Karpas-422 (cell line): ENCODE measurements around the gene MAGI2. TPM values are rescaled to one million over a fixed set of nuclear protein-coding genes. Genes with fewer than 3 reads are reported as not detected.

Experiments
- DNase-seq: peaks from one replicate; pipeline ENCODE4 v3.0.0-alpha.2; 2015
- H2AFZ ChIP-seq: fragments of 200-600 bp; sonication (generic); 2 replicates; pipeline ENCODE4 v1.6.1; 2014; ENCODE audit warnings: antibody characterized with exemption, low read length, mixed read lengths
- H3K27ac ChIP-seq: fragments of 200-600 bp; sonication (generic); 2 replicates; pipeline ENCODE4 v1.5.1; 2014; ENCODE audit warnings: mild to moderate bottlenecking, low read length, moderate library complexity
- H3K27me3 ChIP-seq: fragments of 200-600 bp; sonication (generic); 2 replicates; pipeline ENCODE4 v1.6.1; 2014; ENCODE audit warnings: low read length, mixed read lengths
- H3K36me3 ChIP-seq: fragments of 200-600 bp; sonication (generic); 2 replicates; pipeline ENCODE4 v1.6.1; 2014; ENCODE audit warnings: low read length, mixed read lengths; ENCODE audit not compliant: insufficient read depth
- H3K4me1 ChIP-seq: fragments of 200-600 bp; sonication (generic); 2 replicates; pipeline ENCODE4 v1.6.1; 2014; ENCODE audit warnings: mild to moderate bottlenecking, low read length, mixed read lengths
- H3K4me2 ChIP-seq: fragments of 200-600 bp; sonication (generic); 2 replicates; pipeline ENCODE4 v1.6.1; 2014; ENCODE audit warnings: low read length, low read depth, mild to moderate bottlenecking; ENCODE audit not compliant: poor library complexity, severe bottlenecking
- H3K4me3 ChIP-seq: fragments of 200-600 bp; sonication (generic); 2 replicates; pipeline ENCODE4 v1.5.1; 2014; ENCODE audit warnings: mild to moderate bottlenecking, antibody characterized with exemption, low read length, mixed read lengths
- H3K79me2 ChIP-seq: fragments of 200-600 bp; sonication (generic); 2 replicates; pipeline ENCODE4 v1.6.1; 2014; ENCODE audit warnings: mild to moderate bottlenecking, low read length, mixed read lengths
- H3K9ac ChIP-seq: fragments of 200-600 bp; sonication (generic); 2 replicates; pipeline ENCODE4 v1.6.0; 2014; ENCODE audit warnings: low read length
- H3K9me2 ChIP-seq: fragments of 200-600 bp; sonication (generic), shearing (Covaris generic); replicated peaks from 2 replicates; pipeline ENCODE4 v1.6.0; 2014; ENCODE audit warnings: mild to moderate bottlenecking, low read length, moderate library complexity; ENCODE audit not compliant: insufficient read depth
- H3K9me3 ChIP-seq: fragments of 300-700, 200-600 bp; sonication (generic); 2 replicates; pipeline ENCODE4 v1.6.1; 2014; ENCODE audit warnings: low read length, mixed read lengths
- H4K20me1 ChIP-seq: fragments of 200-600 bp; sonication (generic); 2 replicates; pipeline ENCODE4 v1.6.1; 2014; ENCODE audit warnings: mild to moderate bottlenecking, antibody characterized with exemption, low read length, low read depth; ENCODE audit not compliant: insufficient read depth
- total RNA-seq: library from RNA; depleted of rRNA; stranded (reverse); fragments of >200 nt; shearing (Covaris generic); gene quantifications from 2 replicates; pipeline ENCODE4 v1.2.3, GENCODE V29; 2014; ENCODE audit warnings: low replicate concordance

The MAGI2 gene
- total RNA-seq, 1 experiment from 2014 or later = 0.93 TPM

GRCh38 chr7:78479348-78479747 is 974.1 kb downstream of the MAGI2 start:
- H3K4me3 ChIP-seq = no peak overlapping the region
- no peaks in the 10 kb centered on the region for H4K20me1 ChIP-seq
- H3K9ac ChIP-seq = no peak overlapping the region
- H3K36me3 ChIP-seq = no peaks in the 10 kb centered on the region
- H3K27me3 ChIP-seq = no peaks in the 10 kb centered on the region
- no peaks in the 10 kb centered on the region for H3K9me2 ChIP-seq
- no peaks in the 10 kb centered on the region for H3K79me2 ChIP-seq
- H2AFZ ChIP-seq = no peak overlapping the region
- H3K4me1 ChIP-seq = no peaks in the 10 kb centered on the region
- no peak overlapping the region for H3K27ac ChIP-seq
- no peaks in the 10 kb centered on the region for H3K9me3 ChIP-seq
- no peak for DNase-seq
- no peak overlapping the region for H3K4me2 ChIP-seq

GRCh38 chr7:78476851-78477405 is 976.5 kb downstream of the MAGI2 start:
- Histone ChIP-seq H3K4me1 (no peaks in the 10 kb centered on the region), H3K4me3 (no peak overlapping the region), H3K27me3 (no peaks in the 10 kb centered on the region), H3K79me2 (no peaks in the 10 kb centered on the region), H3K36me3 (no peaks in the 10 kb centered on the region), H3K9me3 (no peaks in the 10 kb centered on the region), H3K9ac (no peak overlapping the region), H4K20me1 (no peaks in the 10 kb centered on the region), H2AFZ (no peak overlapping the region), H3K9me2 (no peaks in the 10 kb centered on the region), H3K27ac (no peak overlapping the region), H3K4me2 (no peak overlapping the region)
- DNase-seq = no peak

- no peak overlapping the region for H3K4me3 ChIP-seq
- no peaks in the 10 kb centered on the region for H3K4me1 ChIP-seq
- no peaks in the 10 kb centered on the region for H4K20me1 ChIP-seq
- no peaks in the 10 kb centered on the region for H3K27me3 ChIP-seq
- no peaks in the 10 kb centered on the region for H3K36me3 ChIP-seq
- H3K9me2 ChIP-seq = no peaks in the 10 kb centered on the region
- H3K9me3 ChIP-seq = no peaks in the 10 kb centered on the region
- H3K4me2 ChIP-seq = no peak overlapping the region
- no peak overlapping the region for H3K27ac ChIP-seq
- H3K9ac ChIP-seq = no peak overlapping the region
- H3K79me2 ChIP-seq = no peaks in the 10 kb centered on the region
- no peak overlapping the region for H2AFZ ChIP-seq
- no peak for DNase-seq
These were observed 979.7 kb downstream of the MAGI2 start for GRCh38 chr7:78473571-78474301.

- Histone ChIP-seq H3K4me1 (no peaks in the 10 kb centered on the region), H3K4me2 (no peak overlapping the region), H3K79me2 (no peaks in the 10 kb centered on the region), H4K20me1 (no peaks in the 10 kb centered on the region), H3K4me3 (no peak overlapping the region), H3K9ac (no peak overlapping the region), H3K36me3 (no peaks in the 10 kb centered on the region), H2AFZ (no peak overlapping the region), H3K27me3 (no peaks in the 10 kb centered on the region), H3K9me3 (no peaks in the 10 kb centered on the region), H3K9me2 (no peaks in the 10 kb centered on the region), H3K27ac (no peak overlapping the region)
- DNase-seq = no peak
These were observed 980.4 kb downstream of the MAGI2 start for GRCh38 chr7:78473021-78473420.

GRCh38 chr7:78472519-78472918 is 980.9 kb downstream of the MAGI2 start:
- Histone ChIP-seq H3K4me1 (no peaks in the 10 kb centered on the region), H3K4me3 (no peak overlapping the region)

GRCh38 chr7:78465894-78466293 is 987.6 kb downstream of the MAGI2 start:
- Histone ChIP-seq H3K4me3 (no peak overlapping the region), H3K36me3 (no peaks in the 10 kb centered on the region), H3K27ac (no peak overlapping the region), H2AFZ (no peak overlapping the region), H3K9me2 (no peaks in the 10 kb centered on the region), H4K20me1 (no peaks in the 10 kb centered on the region), H3K9ac (no peak overlapping the region), H3K79me2 (no peaks in the 10 kb centered on the region), H3K4me2 (no peak overlapping the region), H3K4me1 (no peaks in the 10 kb centered on the region), H3K9me3 (no peaks in the 10 kb centered on the region), H3K27me3 (no peaks in the 10 kb centered on the region)
- no peak for DNase-seq

More at GRCh38 chr7:78472519-78472918, 980.9 kb downstream of the MAGI2 start:
- Histone ChIP-seq H3K27me3 (no peaks in the 10 kb centered on the region), H3K27ac (no peak overlapping the region), H3K9me3 (no peaks in the 10 kb centered on the region), H3K79me2 (no peaks in the 10 kb centered on the region), H3K36me3 (no peaks in the 10 kb centered on the region), H2AFZ (no peak overlapping the region), H3K4me2 (no peak overlapping the region), H3K9me2 (no peaks in the 10 kb centered on the region), H3K9ac (no peak overlapping the region), H4K20me1 (no peaks in the 10 kb centered on the region)
- DNase-seq = no peak

- H3K79me2 ChIP-seq = no peaks in the 10 kb centered on the region
- H2AFZ ChIP-seq = no peak overlapping the region
- no peaks in the 10 kb centered on the region for H4K20me1 ChIP-seq
- no peak overlapping the region for H3K4me3 ChIP-seq
- H3K9ac ChIP-seq = no peak overlapping the region
- H3K27me3 ChIP-seq = no peaks in the 10 kb centered on the region
- no peaks in the 10 kb centered on the region for H3K9me2 ChIP-seq
- no peak overlapping the region for H3K4me2 ChIP-seq
- DNase-seq = no peak
- H3K27ac ChIP-seq = no peak overlapping the region
- H3K36me3 ChIP-seq = no peaks in the 10 kb centered on the region
- H3K4me1 ChIP-seq = no peaks in the 10 kb centered on the region
- no peaks in the 10 kb centered on the region for H3K9me3 ChIP-seq
These were observed 990.4 kb downstream of the MAGI2 start for GRCh38 chr7:78463039-78463438.

GRCh38 chr7:78450706-78451105 is 1002.8 kb downstream of the MAGI2 start:
- Histone ChIP-seq H3K9me2 (no peaks in the 10 kb centered on the region), H3K27ac (no peak overlapping the region), H3K4me3 (no peak overlapping the region), H3K79me2 (no peaks in the 10 kb centered on the region), H3K27me3 (no peaks in the 10 kb centered on the region), H3K4me2 (no peak overlapping the region), H3K4me1 (no peaks in the 10 kb centered on the region), H2AFZ (no peak overlapping the region), H4K20me1 (no peaks in the 10 kb centered on the region), H3K36me3 (no peaks in the 10 kb centered on the region), H3K9me3 (no peaks in the 10 kb centered on the region), H3K9ac (no peak overlapping the region)
- DNase-seq = no peak
